ENCODE data around the gene SCARF1.

SCARF1 gene

DNA sequence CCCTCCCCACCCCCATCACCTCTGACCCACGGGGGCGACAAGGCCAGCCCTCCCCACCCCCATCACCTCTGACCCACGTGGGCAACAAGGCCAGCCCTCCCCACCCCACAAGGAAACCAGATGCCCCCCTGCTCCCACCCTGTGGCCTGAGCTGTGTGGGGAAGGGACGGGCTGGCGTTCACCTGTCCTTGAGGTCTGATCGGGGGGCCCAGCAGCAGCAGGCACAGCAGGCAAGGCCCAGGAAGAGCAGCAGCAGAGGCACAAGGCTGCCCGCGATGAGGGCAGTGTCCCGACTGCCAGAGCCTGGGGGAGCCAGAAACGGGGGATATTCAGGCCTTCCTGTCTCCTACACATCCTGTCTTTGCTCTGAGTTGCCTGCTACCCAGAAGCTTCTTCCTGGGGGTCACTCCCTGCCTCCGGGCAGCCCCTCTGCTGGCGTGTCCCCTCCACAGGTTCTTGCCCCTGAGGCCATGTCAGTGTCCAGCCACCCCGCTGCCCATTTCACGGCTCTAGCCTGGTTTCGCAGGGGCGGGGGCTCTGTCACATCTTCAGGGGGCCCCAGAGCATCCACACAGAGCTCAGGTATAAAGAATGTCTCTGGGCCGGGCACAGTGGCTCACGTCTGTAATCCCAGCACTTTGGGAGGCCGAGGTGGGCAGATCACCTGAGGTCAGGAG lies 6.8 kb downstream of the SCARF1 start:
- TF ChIP-seq SPI1 (IDR thresholded peaks at IDR 0.05; ENCODE audit: low read depth, low read length) (no peak), POU2F2 (IDR thresholded peaks at IDR 0.05; ENCODE audit: low read depth, low read length) (no peak), POLR2A (IDR thresholded peaks at IDR 0.05; ENCODE audit: low read depth, low read length) (no peak), TAF1 (IDR thresholded peaks at IDR 0.05; ENCODE audit: low read depth, low read length) (no peak), POLR2AphosphoS5 (IDR thresholded peaks at IDR 0.05; ENCODE audit: low read depth, low read length) (no peak), PAX5 (IDR thresholded peaks at IDR 0.05; ENCODE audit: insufficient read depth, low read length, severe bottlenecking) (no peak)
- FAIRE-seq (no peak), DNase-seq (ENCODE audit: insufficient read length, low spot score) (no peak)

DNA sequence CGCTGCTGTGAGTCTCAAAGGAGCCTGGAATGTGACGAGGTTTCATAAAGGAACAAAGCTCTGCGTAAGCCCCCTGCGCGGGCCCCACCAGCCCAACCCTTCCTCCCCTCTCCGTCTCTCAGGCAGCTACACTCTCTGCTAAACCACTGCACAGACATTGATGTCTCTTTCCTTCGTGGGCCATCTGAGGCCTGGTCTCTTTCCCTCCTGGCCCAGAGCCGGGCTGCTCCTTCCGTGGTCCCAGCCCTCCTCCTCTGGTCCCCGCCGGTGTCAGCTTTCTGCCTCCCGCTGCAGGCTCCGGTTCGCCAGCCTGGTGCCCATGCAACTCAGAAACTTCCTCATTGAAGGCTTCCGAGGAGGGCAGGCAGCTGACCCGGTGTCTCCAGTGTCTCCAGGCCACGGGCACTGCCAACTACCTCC lies 7.4 kb downstream of the SCARF1 start:
- no peak for DNase-seq (ENCODE audit: insufficient read length, low spot score)
- FAIRE-seq, result no peak

DNA sequence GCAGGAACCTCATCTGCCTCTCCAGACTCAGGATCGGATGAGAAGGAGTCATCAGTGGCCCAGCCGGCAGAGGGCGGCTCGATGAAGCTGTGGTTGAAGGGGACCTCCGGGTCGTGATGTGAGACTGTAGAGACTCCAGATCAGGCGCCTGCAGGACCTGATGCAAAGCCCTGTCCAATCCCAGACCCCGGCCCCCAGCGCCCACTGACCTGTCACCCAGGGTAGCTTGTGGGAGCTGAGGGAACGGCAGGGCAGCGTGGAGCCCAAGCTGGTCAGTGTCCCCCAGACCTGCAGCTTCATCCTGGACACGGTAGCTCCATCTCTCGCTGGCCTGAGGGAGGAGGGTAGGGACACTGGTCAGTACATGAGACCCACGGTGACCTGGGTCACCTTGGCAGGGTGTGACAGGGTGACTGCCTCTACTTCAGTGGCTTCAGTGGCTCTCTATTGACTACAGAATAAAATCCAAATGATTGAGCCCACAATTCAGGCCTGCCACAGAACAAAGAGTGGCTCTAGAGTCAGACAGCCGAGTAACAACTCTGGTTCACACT lies 8.7 kb downstream of the SCARF1 start:
- DNase-seq (ENCODE audit: insufficient read length, low spot score) (no peak), FAIRE-seq (no peak)
- no peak for TF ChIP-seq PAX5 (IDR thresholded peaks at IDR 0.05; ENCODE audit: insufficient read depth, low read length, severe bottlenecking)
- TF ChIP-seq POLR2A (IDR thresholded peaks at IDR 0.05; ENCODE audit: low read depth, low read length), result no peak
- TF ChIP-seq TAF1 (IDR thresholded peaks at IDR 0.05; ENCODE audit: low read depth, low read length), result no peak
- TF ChIP-seq POLR2AphosphoS5 (IDR thresholded peaks at IDR 0.05; ENCODE audit: low read depth, low read length), result no peak
- TF ChIP-seq POU2F2 (IDR thresholded peaks at IDR 0.05; ENCODE audit: low read depth, low read length), result no peak
- no peak for TF ChIP-seq SPI1 (IDR thresholded peaks at IDR 0.05; ENCODE audit: low read depth, low read length)

More for the DNA sequence above, 7.4 kb downstream of the SCARF1 start:
- TF ChIP-seq SPI1 (IDR thresholded peaks at IDR 0.05; ENCODE audit: low read depth, low read length) (no peak), PAX5 (IDR thresholded peaks at IDR 0.05; ENCODE audit: insufficient read depth, low read length, severe bottlenecking) (no peak), POLR2A (IDR thresholded peaks at IDR 0.05; ENCODE audit: low read depth, low read length) (no peak), POLR2AphosphoS5 (IDR thresholded peaks at IDR 0.05; ENCODE audit: low read depth, low read length) (no peak), POU2F2 (IDR thresholded peaks at IDR 0.05; ENCODE audit: low read depth, low read length) (no peak), TAF1 (IDR thresholded peaks at IDR 0.05; ENCODE audit: low read depth, low read length) (no peak)

DNA sequence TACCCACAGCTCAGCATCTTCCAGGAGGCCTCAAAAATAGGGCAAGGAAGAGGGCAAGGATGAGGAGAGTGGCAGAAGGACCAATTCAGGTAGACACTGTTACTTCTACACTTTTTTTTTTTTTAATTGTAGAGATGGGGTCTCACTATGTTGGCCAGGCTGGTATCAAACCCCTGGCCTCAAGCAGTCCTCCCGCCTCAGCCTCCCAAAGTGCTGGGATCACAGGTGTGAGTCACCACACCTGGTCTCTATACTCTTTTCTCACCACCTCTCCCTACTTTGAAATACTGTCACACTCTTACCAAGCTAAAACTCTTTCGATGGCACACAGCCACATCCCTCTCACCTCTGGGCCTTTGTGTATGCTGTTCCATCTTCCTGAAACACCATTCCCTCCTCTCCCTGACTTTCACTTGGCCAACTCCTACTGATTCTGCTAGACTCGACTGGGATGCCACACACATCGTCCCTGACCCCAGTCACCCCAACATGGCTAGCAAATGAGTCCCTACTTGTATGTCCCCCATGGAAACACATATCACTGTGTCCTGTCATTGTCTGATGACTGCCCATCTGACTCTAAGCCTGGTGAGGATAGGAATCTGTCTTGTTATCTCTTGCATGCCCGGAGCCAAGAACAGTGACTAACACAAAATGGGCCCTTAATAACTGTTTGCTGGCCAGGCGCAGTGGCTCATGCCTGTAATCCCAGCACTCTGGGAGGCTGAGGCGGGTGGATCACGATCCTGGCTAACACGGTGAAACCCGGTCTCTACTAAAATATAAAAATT lies 9.7 kb downstream of the SCARF1 start:
- FAIRE-seq, result no peak
- TF ChIP-seq TAF1 (IDR thresholded peaks at IDR 0.05; ENCODE audit: low read depth, low read length), result no peak
- TF ChIP-seq POLR2AphosphoS5 (IDR thresholded peaks at IDR 0.05; ENCODE audit: low read depth, low read length), result no peak
- TF ChIP-seq POLR2A (IDR thresholded peaks at IDR 0.05; ENCODE audit: low read depth, low read length), result no peak
- TF ChIP-seq PAX5 (IDR thresholded peaks at IDR 0.05; ENCODE audit: insufficient read depth, low read length, severe bottlenecking), result no peak
- TF ChIP-seq POU2F2 (IDR thresholded peaks at IDR 0.05; ENCODE audit: low read depth, low read length), result no peak
- TF ChIP-seq SPI1 (IDR thresholded peaks at IDR 0.05; ENCODE audit: low read depth, low read length), result no peak
- no peak for DNase-seq (ENCODE audit: insufficient read length, low spot score)

DNA sequence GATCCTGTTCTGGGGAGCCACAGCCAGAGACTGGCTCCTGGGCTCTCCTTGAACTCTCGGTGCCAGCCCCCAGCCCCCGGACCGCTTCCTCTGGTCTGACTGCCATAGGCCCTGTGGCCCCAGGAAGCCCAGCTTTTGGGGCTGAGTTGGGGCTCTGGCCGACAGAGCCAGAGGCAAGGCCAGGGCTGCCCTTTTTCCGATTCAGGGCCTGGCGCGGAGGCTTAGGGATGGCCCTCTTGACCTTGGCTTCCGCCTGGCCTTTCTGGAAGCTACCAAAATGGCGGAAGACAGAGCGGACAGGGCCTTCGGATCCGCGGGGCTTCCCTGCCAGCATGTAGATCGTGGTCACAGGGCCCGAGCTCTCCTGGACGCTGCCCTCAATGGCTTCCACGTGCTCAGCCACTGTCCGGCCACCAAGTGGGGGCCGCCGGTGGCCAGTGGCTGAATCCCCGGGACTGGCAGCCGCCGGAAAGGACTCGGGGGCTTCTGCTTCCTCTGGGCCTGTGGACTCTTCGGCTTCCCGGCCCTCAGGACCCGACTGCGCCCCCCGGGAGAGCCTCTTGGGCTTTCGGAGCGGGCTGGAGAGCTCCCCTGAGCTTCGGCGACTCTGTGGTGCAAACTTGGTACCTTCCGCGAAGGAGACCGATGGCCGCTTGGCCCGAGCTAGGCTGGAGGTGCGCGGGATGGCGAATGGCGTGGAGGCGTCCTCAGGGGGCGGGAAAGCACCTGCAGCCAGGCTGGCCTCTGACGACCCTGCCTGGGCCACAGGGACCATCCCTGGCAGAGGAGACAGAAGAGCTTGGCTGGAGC lies 10.5 kb downstream of the SCARF1 start:
- DNase-seq (ENCODE audit: insufficient read length, low spot score), result no peak
- no peak for TF ChIP-seq POLR2AphosphoS5 (IDR thresholded peaks at IDR 0.05; ENCODE audit: low read depth, low read length)
- no peak for TF ChIP-seq TAF1 (IDR thresholded peaks at IDR 0.05; ENCODE audit: low read depth, low read length)
- TF ChIP-seq SPI1 (IDR thresholded peaks at IDR 0.05; ENCODE audit: low read depth, low read length), result no peak
- no peak for TF ChIP-seq PAX5 (IDR thresholded peaks at IDR 0.05; ENCODE audit: insufficient read depth, low read length, severe bottlenecking)
- TF ChIP-seq POU2F2 (IDR thresholded peaks at IDR 0.05; ENCODE audit: low read depth, low read length), result no peak
- no peak for TF ChIP-seq POLR2A (IDR thresholded peaks at IDR 0.05; ENCODE audit: low read depth, low read length)
- FAIRE-seq, result no peak

DNA sequence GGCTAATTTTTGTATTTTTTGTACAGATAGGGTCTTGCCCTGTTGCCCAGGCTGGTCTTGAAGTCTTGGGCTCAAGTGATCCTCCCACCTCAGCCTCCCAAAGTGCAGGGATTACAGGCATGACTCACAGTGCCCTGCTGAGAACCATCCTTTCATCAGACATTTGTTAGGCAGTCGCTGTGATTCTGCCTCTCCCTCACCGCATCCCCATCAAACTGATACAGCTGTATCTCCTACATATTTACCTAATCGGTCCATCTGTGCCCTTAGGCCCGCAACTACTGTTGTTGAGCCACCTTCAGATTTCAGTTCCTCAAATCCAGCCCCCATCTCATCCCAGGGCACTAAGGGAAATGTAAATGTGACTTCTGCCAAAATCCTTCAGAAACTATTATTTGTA lies 14.9 kb downstream of the SCARF1 start:
- DNase-seq (ENCODE audit: insufficient read length, low spot score) (no peak), FAIRE-seq (peak; percentile 76)
- TF ChIP-seq POU2F2 (IDR thresholded peaks at IDR 0.05; ENCODE audit: low read depth, low read length), result no peak
- TF ChIP-seq SPI1 (IDR thresholded peaks at IDR 0.05; ENCODE audit: low read depth, low read length), result peak; percentile 32; the same call in 1 of the 2 replicates

DNA sequence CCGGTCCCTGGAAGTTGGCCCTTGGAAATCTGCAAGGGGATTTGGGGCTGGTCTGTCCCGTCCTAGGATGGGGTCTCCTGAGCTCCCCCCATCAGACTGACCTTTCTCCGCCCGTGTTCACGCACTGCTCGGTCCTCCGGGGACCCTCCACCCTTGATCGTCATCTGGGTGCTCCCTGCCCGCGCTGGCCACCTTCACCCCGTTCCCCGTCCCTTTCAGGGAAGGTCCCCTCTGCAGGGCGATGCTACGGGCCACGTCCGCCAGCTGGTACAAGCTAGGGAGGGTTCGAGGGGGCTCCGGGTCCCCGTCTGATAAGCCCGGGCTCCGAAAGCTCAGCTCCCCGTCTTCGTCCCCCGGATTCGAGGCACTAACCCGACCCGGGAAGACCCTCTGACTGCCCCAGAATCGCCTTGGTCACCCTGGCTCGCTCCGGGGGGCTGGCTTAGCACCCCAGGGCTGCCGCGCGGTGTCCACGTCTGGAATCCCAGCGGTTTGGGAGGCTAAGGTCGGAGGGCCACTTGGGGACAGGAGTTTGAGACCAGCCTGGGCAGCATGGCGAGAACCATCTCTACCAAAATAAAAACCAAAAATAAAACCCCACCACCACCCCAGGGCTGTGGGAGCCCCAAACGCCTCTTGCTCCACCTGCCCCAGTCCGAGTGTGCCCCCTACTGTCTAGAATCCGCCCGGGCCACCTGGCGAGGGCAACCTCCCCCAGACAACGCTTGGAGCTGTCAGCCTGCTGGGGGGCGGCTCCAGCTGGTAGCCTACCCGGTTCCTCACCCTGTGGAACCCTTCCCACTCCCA lies 15.8 kb downstream of the SCARF1 start:
- TF ChIP-seq PAX5 (IDR thresholded peaks at IDR 0.05; ENCODE audit: insufficient read depth, low read length, severe bottlenecking) (no peak), POU2F2 (IDR thresholded peaks at IDR 0.05; ENCODE audit: low read depth, low read length) (no peak), TAF1 (IDR thresholded peaks at IDR 0.05; ENCODE audit: low read depth, low read length) (no peak), POLR2AphosphoS5 (IDR thresholded peaks at IDR 0.05; ENCODE audit: low read depth, low read length) (no peak), POLR2A (IDR thresholded peaks at IDR 0.05; ENCODE audit: low read depth, low read length) (no peak), SPI1 (IDR thresholded peaks at IDR 0.05; ENCODE audit: low read depth, low read length) (no peak)
- no peak for DNase-seq (ENCODE audit: insufficient read length, low spot score)
- FAIRE-seq, result peak; percentile 79

DNA sequence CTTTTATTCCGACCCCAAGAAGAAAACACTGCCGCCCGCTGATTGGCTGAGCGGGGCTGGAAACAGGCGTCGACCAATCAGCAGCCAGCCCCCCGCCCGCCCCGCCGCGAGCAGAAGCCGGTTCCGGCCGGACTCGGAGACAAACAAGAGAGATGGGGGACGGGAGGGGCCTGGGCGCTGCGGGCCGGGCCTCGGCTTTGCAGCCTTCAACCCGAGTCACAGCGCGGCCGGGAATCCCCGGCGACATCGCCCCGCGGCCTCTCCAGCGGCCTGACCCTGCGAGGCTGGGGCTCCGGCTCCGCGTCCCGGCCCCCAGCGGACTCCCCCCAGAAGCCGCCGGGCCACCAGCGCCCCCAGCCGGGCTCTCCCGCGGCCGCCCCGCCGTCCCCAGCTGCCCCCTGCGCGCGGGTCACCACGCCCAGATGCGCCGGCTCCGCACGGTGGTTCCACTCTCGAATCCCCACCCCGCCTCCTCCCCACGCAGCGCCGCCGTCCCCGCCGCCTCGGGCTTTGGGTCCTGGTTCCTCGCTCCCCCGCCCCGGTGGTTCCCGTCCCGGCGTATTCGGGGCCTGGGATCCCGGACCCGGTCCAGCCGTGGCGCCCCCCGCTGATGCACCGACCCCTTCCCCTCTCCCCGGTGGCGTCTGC lies 16.6 kb downstream of the SCARF1 start:
- DNase-seq (ENCODE audit: insufficient read length, low spot score), result peak; percentile 97
- FAIRE-seq, result peak; percentile 41
- TF ChIP-seq POU2F2 (IDR thresholded peaks at IDR 0.05; ENCODE audit: low read depth, low read length) (no peak), SPI1 (IDR thresholded peaks at IDR 0.05; ENCODE audit: low read depth, low read length) (no peak), POLR2AphosphoS5 (IDR thresholded peaks at IDR 0.05; ENCODE audit: low read depth, low read length) (no peak), POLR2A (IDR thresholded peaks at IDR 0.05; ENCODE audit: low read depth, low read length) (no peak), PAX5 (IDR thresholded peaks at IDR 0.05; ENCODE audit: insufficient read depth, low read length, severe bottlenecking) (no peak), TAF1 (IDR thresholded peaks at IDR 0.05; ENCODE audit: low read depth, low read length) (no peak)
